ENCODE measurements around the gene KRT5.

GRCh38 chr12:52531566-52532300, 11.5 kb upstream of the KRT5 start:
- TF ChIP-seq CTCF (IDR thresholded peaks at IDR 0.05) (no peak), POLR2A (IDR thresholded peaks at IDR 0.05) (no peak), POLR2AphosphoS5 (IDR thresholded peaks at IDR 0.05) (no peak)

Data from prostate gland (tissue), 2 donors.